Neural cell (in vitro differentiated cells): ENCODE results near the gene DTX1.

ENCODE experiments used
- EP300 ChIP-seq: fragments of 450-650 bp; conservative IDR thresholded peaks from 2 replicates; pipeline ENCODE4 v1.6.1; 2014; ENCODE audit warnings: antibody characterized with exemption, mild to moderate bottlenecking, moderate library complexity; ENCODE audit not compliant: poor library complexity, severe bottlenecking
- EZH2 ChIP-seq: fragments of 200-600, 300-800 bp; shearing (Covaris generic), sonication (generic); IDR thresholded peaks from 2 replicates; pipeline ENCODE4 v1.6.1; 2014; ENCODE audit warnings: antibody characterized with exemption, low read length, borderline replicate concordance, mild to moderate bottlenecking; ENCODE audit not compliant: insufficient read depth, poor library complexity, severe bottlenecking
- MXI1 ChIP-seq: fragments of 450-650 bp; conservative IDR thresholded peaks from 2 replicates; pipeline ENCODE4 v1.6.1; 2014; ENCODE audit warnings: antibody characterized with exemption, mild to moderate bottlenecking; ENCODE audit not compliant: poor library complexity, severe bottlenecking
- POLR2AphosphoS5 ChIP-seq: IDR thresholded peaks from 2 replicates; pipeline ENCODE4 v1.6.1; 2012
- TAF1 ChIP-seq: IDR thresholded peaks from 2 replicates; pipeline ENCODE4 v1.6.1; 2012; ENCODE audit warnings: low read depth
- TF ChIP-seq, protein P1 (sequence below): fragments of 450-650 bp; IDR thresholded peaks from 2 replicates; pipeline ENCODE4 v1.5.1; 2014; ENCODE audit warnings: antibody characterized with exemption, mild to moderate bottlenecking, moderate library complexity; ENCODE audit not compliant: poor library complexity, severe bottlenecking
- TF ChIP-seq, protein P2 (sequence below): IDR thresholded peaks from 2 replicates; pipeline ENCODE4 v1.6.1; 2012; ENCODE audit warnings: borderline replicate concordance

DNA sequence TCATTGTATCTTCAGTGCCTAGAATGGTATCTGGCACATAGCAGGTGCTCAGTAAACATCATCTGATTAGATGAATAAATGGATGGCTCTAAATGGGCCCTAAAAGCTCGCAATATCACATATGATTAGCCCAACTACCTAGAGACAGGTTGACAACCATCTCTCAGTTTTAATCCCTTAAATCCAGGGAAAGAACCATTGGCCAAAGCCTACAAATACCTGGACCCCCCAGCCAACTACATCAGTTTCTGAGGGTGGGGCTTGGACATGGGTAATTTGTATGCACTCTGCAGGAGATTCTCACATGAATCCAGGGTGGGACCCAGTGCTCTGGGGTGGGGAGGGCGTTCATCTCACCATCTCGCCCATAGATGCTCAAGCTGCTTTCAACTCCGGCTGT, 4.8 kb upstream of the DTX1 start:
- TF ChIP-seq, protein P1, sequence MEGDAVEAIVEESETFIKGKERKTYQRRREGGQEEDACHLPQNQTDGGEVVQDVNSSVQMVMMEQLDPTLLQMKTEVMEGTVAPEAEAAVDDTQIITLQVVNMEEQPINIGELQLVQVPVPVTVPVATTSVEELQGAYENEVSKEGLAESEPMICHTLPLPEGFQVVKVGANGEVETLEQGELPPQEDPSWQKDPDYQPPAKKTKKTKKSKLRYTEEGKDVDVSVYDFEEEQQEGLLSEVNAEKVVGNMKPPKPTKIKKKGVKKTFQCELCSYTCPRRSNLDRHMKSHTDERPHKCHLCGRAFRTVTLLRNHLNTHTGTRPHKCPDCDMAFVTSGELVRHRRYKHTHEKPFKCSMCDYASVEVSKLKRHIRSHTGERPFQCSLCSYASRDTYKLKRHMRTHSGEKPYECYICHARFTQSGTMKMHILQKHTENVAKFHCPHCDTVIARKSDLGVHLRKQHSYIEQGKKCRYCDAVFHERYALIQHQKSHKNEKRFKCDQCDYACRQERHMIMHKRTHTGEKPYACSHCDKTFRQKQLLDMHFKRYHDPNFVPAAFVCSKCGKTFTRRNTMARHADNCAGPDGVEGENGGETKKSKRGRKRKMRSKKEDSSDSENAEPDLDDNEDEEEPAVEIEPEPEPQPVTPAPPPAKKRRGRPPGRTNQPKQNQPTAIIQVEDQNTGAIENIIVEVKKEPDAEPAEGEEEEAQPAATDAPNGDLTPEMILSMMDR = no peak
- TF ChIP-seq POLR2AphosphoS5 = no peak
- TF ChIP-seq, protein P2, sequence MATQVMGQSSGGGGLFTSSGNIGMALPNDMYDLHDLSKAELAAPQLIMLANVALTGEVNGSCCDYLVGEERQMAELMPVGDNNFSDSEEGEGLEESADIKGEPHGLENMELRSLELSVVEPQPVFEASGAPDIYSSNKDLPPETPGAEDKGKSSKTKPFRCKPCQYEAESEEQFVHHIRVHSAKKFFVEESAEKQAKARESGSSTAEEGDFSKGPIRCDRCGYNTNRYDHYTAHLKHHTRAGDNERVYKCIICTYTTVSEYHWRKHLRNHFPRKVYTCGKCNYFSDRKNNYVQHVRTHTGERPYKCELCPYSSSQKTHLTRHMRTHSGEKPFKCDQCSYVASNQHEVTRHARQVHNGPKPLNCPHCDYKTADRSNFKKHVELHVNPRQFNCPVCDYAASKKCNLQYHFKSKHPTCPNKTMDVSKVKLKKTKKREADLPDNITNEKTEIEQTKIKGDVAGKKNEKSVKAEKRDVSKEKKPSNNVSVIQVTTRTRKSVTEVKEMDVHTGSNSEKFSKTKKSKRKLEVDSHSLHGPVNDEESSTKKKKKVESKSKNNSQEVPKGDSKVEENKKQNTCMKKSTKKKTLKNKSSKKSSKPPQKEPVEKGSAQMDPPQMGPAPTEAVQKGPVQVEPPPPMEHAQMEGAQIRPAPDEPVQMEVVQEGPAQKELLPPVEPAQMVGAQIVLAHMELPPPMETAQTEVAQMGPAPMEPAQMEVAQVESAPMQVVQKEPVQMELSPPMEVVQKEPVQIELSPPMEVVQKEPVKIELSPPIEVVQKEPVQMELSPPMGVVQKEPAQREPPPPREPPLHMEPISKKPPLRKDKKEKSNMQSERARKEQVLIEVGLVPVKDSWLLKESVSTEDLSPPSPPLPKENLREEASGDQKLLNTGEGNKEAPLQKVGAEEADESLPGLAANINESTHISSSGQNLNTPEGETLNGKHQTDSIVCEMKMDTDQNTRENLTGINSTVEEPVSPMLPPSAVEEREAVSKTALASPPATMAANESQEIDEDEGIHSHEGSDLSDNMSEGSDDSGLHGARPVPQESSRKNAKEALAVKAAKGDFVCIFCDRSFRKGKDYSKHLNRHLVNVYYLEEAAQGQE = no peak
- no peak for TF ChIP-seq MXI1
- TF ChIP-seq EP300 = no peak
- TF ChIP-seq EZH2 = no peak
- TF ChIP-seq TAF1 = no peak
